A549 (cell line): ENCODE results near the gene ANGEL1.

ENCODE experiments used
- BCL3 ChIP-seq: fragments of >200 bp; sonication (Bioruptor Twin); formaldehyde crosslinking; IDR thresholded peaks from 3 replicates; pipeline ENCODE4 v1.6.1; 2016
- CBX2 ChIP-seq: fragments of 200-600 bp; sonication (generic); IDR thresholded peaks from 2 replicates; pipeline ENCODE4 v1.6.1; 2016; ENCODE audit warnings: low read depth, mild to moderate bottlenecking, borderline replicate concordance
- CBX8 ChIP-seq: fragments of 200-600 bp; sonication (generic); IDR thresholded peaks from 2 replicates; pipeline ENCODE4 v1.6.1; 2016
- EP300 ChIP-seq, 2 experiments: fragments of >200 bp; sonication (Bioruptor Twin); formaldehyde crosslinking; IDR thresholded peaks; 2 replicates in 1 of 2; 3 replicates in 1 of 2; pipeline ENCODE4 v1.6.1; 2016 to 2017
- NR3C1 ChIP-seq: fragments of >200 bp; sonication (Bioruptor Twin); formaldehyde crosslinking; IDR thresholded peaks from 3 replicates; pipeline ENCODE4 v1.6.1; 2017
- POLR2A ChIP-seq: IDR thresholded peaks from 2 replicates; pipeline ENCODE4 v1.6.1; 2012; ENCODE audit warnings: mild to moderate bottlenecking, low read length
- RAD21 ChIP-seq, 2 experiments: fragments of >200 bp in 1 of 2; sonication (Bioruptor Twin) in 1 of 2; formaldehyde crosslinking in 1 of 2; IDR thresholded peaks in 1 of 2; conservative IDR thresholded peaks in 1 of 2; 2 replicates in 1 of 2; 3 replicates in 1 of 2; pipeline ENCODE4 v1.6.1; 2012 to 2018; ENCODE audit warnings: inconsistent platforms in 1 of 2
- USF2 ChIP-seq: fragments of 450-650 bp; IDR thresholded peaks from 2 replicates; pipeline ENCODE4 v1.6.1; 2014; ENCODE audit warnings: antibody characterized with exemption

GRCh38 chr14:76792422-76792821 is 20.3 kb downstream of the ANGEL1 start:
- TF ChIP-seq BCL3 (no peak), EP300 (IDR thresholded peaks at IDR 0.05) (no peak), CBX2 (no peak), RAD21 (conservative IDR thresholded peaks at IDR 0.05 in 1 of 2, IDR thresholded peaks at IDR 0.05 in 1 of 2) (no peak), NR3C1 (no peak), POLR2A (no peak), USF2 (no peak), CBX8 (no peak)
